Measurements from ENCODE around the gene ZNF385D.

The ZNF385D gene

GRCh38 chr3:21645121-21645897 lies 105.7 kb downstream of the ZNF385D start:
- ATAC-seq = no peak

GRCh38 chr3:21644268-21644667 lies 106.7 kb downstream of the ZNF385D start:
- TF ChIP-seq ARNTL (CRISPR knock-in tag; IDR thresholded peaks at IDR 0.05; ENCODE audit: borderline replicate concordance, low read depth) (no peak), TOX (CRISPR knock-in tag; IDR thresholded peaks at IDR 0.05; ENCODE audit: borderline replicate concordance) (no peak), GLIS3 (CRISPR knock-in tag; IDR thresholded peaks at IDR 0.05) (no peak), ZNF565 (CRISPR knock-in tag; conservative IDR thresholded peaks at IDR 0.05; ENCODE audit: low read depth) (no peak), TCF4 (CRISPR knock-in tag; IDR thresholded peaks at IDR 0.05; ENCODE audit: borderline replicate concordance) (no peak), CSDC2 (CRISPR knock-in tag; IDR thresholded peaks at IDR 0.05) (no peak), ZFP3 (CRISPR knock-in tag; IDR thresholded peaks at IDR 0.05) (no peak), PPARA (CRISPR knock-in tag; IDR thresholded peaks at IDR 0.05; ENCODE audit: borderline replicate concordance) (no peak), ZNF70 (CRISPR knock-in tag; IDR thresholded peaks at IDR 0.05) (no peak), OSR1 (CRISPR knock-in tag; IDR thresholded peaks at IDR 0.05) (no peak), ISL1 (CRISPR knock-in tag; IDR thresholded peaks at IDR 0.05) (no peak), RARB (CRISPR knock-in tag; IDR thresholded peaks at IDR 0.05) (no peak), CREB5 (CRISPR knock-in tag; IDR thresholded peaks at IDR 0.05; ENCODE audit: low read depth) (no peak), ZNF8 (CRISPR knock-in tag; IDR thresholded peaks at IDR 0.05) (no peak), ZFP30 (CRISPR knock-in tag; IDR thresholded peaks at IDR 0.05) (no peak), CSRNP3 (CRISPR knock-in tag; IDR thresholded peaks at IDR 0.05) (no peak), ZC3H10 (CRISPR knock-in tag; IDR thresholded peaks at IDR 0.05) (no peak)
- TF ChIP-seq, protein P1, sequence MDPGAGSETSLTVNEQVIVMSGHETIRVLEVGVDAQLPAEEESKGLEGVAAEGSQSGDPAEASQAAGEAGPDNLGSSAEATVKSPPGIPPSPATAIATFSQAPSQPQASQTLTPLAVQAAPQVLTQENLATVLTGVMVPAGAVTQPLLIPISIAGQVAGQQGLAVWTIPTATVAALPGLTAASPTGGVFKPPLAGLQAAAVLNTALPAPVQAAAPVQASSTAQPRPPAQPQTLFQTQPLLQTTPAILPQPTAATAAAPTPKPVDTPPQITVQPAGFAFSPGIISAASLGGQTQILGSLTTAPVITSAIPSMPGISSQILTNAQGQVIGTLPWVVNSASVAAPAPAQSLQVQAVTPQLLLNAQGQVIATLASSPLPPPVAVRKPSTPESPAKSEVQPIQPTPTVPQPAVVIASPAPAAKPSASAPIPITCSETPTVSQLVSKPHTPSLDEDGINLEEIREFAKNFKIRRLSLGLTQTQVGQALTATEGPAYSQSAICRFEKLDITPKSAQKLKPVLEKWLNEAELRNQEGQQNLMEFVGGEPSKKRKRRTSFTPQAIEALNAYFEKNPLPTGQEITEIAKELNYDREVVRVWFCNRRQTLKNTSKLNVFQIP (CRISPR knock-in tag; IDR thresholded peaks at IDR 0.05; ENCODE audit: borderline replicate concordance, low read depth) = no peak
- TF ChIP-seq, protein P2, sequence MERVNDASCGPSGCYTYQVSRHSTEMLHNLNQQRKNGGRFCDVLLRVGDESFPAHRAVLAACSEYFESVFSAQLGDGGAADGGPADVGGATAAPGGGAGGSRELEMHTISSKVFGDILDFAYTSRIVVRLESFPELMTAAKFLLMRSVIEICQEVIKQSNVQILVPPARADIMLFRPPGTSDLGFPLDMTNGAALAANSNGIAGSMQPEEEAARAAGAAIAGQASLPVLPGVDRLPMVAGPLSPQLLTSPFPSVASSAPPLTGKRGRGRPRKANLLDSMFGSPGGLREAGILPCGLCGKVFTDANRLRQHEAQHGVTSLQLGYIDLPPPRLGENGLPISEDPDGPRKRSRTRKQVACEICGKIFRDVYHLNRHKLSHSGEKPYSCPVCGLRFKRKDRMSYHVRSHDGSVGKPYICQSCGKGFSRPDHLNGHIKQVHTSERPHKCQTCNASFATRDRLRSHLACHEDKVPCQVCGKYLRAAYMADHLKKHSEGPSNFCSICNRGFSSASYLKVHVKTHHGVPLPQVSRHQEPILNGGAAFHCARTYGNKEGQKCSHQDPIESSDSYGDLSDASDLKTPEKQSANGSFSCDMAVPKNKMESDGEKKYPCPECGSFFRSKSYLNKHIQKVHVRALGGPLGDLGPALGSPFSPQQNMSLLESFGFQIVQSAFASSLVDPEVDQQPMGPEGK (CRISPR knock-in tag; IDR thresholded peaks at IDR 0.05; ENCODE audit: borderline replicate concordance) = no peak
- ATAC-seq = no peak

More at GRCh38 chr3:21645121-21645897, 105.7 kb downstream of the ZNF385D start:
- no peak for TF ChIP-seq RARB (CRISPR knock-in tag; IDR thresholded peaks at IDR 0.05)
- TF ChIP-seq ZNF565 (CRISPR knock-in tag; conservative IDR thresholded peaks at IDR 0.05; ENCODE audit: low read depth) = no peak
- no peak for TF ChIP-seq CSDC2 (CRISPR knock-in tag; IDR thresholded peaks at IDR 0.05)
- TF ChIP-seq, protein P1 (CRISPR knock-in tag; IDR thresholded peaks at IDR 0.05; ENCODE audit: borderline replicate concordance, low read depth) = no peak
- TF ChIP-seq, protein P2 (CRISPR knock-in tag; IDR thresholded peaks at IDR 0.05; ENCODE audit: borderline replicate concordance) = no peak
- TF ChIP-seq ZNF8 (CRISPR knock-in tag; IDR thresholded peaks at IDR 0.05) = no peak
- no peak for TF ChIP-seq OSR1 (CRISPR knock-in tag; IDR thresholded peaks at IDR 0.05)

All from SK-N-SH treated with all-trans-retinoic acid at 6 μM for 48 hours (cell line).